SK-N-MC (cell line): ENCODE data around the gene COL27A1.

Experiments
- DNase-seq: peaks from one replicate; pipeline ENCODE4 v3.0.0-alpha.2; 2011; ENCODE audit warnings: low read depth, low spot score
- H3K27ac ChIP-seq: fragments of 200-600 bp; sonication (generic); 2 replicates; pipeline ENCODE4 v1.5.1; 2016; ENCODE audit warnings: mixed run types
- H3K36me3 ChIP-seq: fragments of 200-600 bp; sonication (generic); 2 replicates; pipeline ENCODE4 v1.6.1; 2017; ENCODE audit warnings: antibody characterized with exemption, low read length, mixed read lengths; ENCODE audit not compliant: insufficient read depth
- H3K4me3 ChIP-seq: fragments of 200-600 bp; sonication (generic); 2 replicates; pipeline ENCODE4 v1.5.1; 2016
- H3K9ac ChIP-seq: fragments of 200-600 bp; sonication (generic); 2 replicates; pipeline ENCODE4 v1.8.0; 2017; ENCODE audit warnings: mixed run types, mixed read lengths; ENCODE audit not compliant: insufficient read length
- H3K9me3 ChIP-seq: fragments of 200-600 bp; sonication (generic); 2 replicates; pipeline ENCODE4 v1.6.1; 2017; ENCODE audit warnings: low read depth, mild to moderate bottlenecking, antibody characterized with exemption, low read length, moderate library complexity, mixed read lengths
- EZH2 ChIP-seq: fragments of 200-600 bp; sonication (generic); IDR thresholded peaks from one replicate; pipeline ENCODE4 v1.6.1; 2017; ENCODE audit warnings: antibody characterized with exemption
- FOXP2 ChIP-seq: optimal IDR thresholded peaks from 2 replicates; pipeline ENCODE3; 2011; ENCODE audit warnings: mild to moderate bottlenecking, moderate library complexity; ENCODE audit not compliant: insufficient read depth; ENCODE audit errors: extremely low read length, control extremely low read depth
- POLR2AphosphoS5 ChIP-seq: IDR thresholded peaks from 2 replicates; pipeline ENCODE4 v1.6.1; 2012; ENCODE audit warnings: mild to moderate bottlenecking, low read depth, low read length, borderline replicate concordance

Gene COL27A1

GRCh38 chr9:114140401-114140800, 14.9 kb upstream of the COL27A1 start:
- no peak overlapping the region for H3K9ac ChIP-seq
- H3K4me3 ChIP-seq, result no peak overlapping the region
- TF ChIP-seq EZH2, result no peak
- TF ChIP-seq POLR2AphosphoS5, result no peak
- no peak for TF ChIP-seq FOXP2
- DNase-seq, result no peak
- no peaks in the 10 kb centered on the region for H3K36me3 ChIP-seq
- no peaks in the 10 kb centered on the region for H3K9me3 ChIP-seq
- no peak overlapping the region for H3K27ac ChIP-seq

GRCh38 chr9:114140850-114141249, 14.5 kb upstream of the COL27A1 start:
- Histone ChIP-seq H3K36me3 (no peaks in the 10 kb centered on the region), H3K27ac (no peak overlapping the region), H3K4me3 (no peak overlapping the region), H3K9me3 (no peaks in the 10 kb centered on the region), H3K9ac (no peak overlapping the region)
- no peak for DNase-seq
- TF ChIP-seq FOXP2, result no peak
- TF ChIP-seq EZH2, result no peak
- no peak for TF ChIP-seq POLR2AphosphoS5

- Histone ChIP-seq H3K27ac (no peak overlapping the region), H3K36me3 (no peaks in the 10 kb centered on the region), H3K9me3 (no peaks in the 10 kb centered on the region), H3K4me3 (no peak overlapping the region), H3K9ac (no peak overlapping the region)
- no peak for DNase-seq
- TF ChIP-seq POLR2AphosphoS5, result no peak
- no peak for TF ChIP-seq EZH2
- no peak for TF ChIP-seq FOXP2
Observed at GRCh38 chr9:114141553-114142402, 13.6 kb upstream of the COL27A1 start.

DNA sequence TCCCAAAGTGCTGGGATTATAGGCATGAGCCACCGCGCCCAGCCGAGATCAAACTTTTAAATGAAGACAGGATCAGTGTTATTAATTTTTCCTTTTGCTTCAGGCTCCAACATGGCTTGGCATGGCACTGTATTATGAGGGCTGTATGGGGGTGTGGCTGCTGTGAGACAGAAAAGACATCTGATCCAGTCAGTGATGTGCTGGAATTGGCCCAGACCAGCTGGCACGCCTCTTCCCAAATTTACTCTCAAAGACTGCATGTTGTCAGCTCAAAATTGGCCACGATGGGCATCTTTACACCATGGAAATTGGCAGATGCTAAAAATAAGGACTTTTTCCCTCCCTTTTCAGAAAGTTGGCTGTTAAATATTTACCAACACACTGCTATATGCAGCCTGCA, 12.1 kb upstream of the COL27A1 start:
- DNase-seq, result no peak
- no peak overlapping the region for H3K27ac ChIP-seq
- no peak for TF ChIP-seq EZH2
- no peak for TF ChIP-seq POLR2AphosphoS5
- no peak for TF ChIP-seq FOXP2
- H3K9me3 ChIP-seq, result no peaks in the 10 kb centered on the region
- no peaks in the 10 kb centered on the region for H3K36me3 ChIP-seq
- no peak overlapping the region for H3K4me3 ChIP-seq
- no peak overlapping the region for H3K9ac ChIP-seq

- no peak for TF ChIP-seq FOXP2
- TF ChIP-seq EZH2, result no peak
- TF ChIP-seq POLR2AphosphoS5, result no peak
- no peak overlapping the region for H3K4me3 ChIP-seq
- H3K27ac ChIP-seq, result no peak overlapping the region
- H3K9me3 ChIP-seq, result no peaks in the 10 kb centered on the region
- DNase-seq, result no peak
- H3K9ac ChIP-seq, result no peak overlapping the region
- H3K36me3 ChIP-seq, result no peaks in the 10 kb centered on the region
Observed at GRCh38 chr9:114146735-114147134, 8.6 kb upstream of the COL27A1 start.

GRCh38 chr9:114149181-114149580, 6.2 kb upstream of the COL27A1 start:
- TF ChIP-seq POLR2AphosphoS5 (no peak), EZH2 (no peak), FOXP2 (no peak)
- H3K9me3 ChIP-seq, result no peaks in the 10 kb centered on the region
- no peak overlapping the region for H3K4me3 ChIP-seq
- no peaks in the 10 kb centered on the region for H3K36me3 ChIP-seq
- H3K27ac ChIP-seq, result no peak overlapping the region
- DNase-seq, result no peak
- no peak overlapping the region for H3K9ac ChIP-seq

- Histone ChIP-seq H3K36me3 (no peaks in the 10 kb centered on the region), H3K27ac (no peak overlapping the region), H3K9me3 (no peaks in the 10 kb centered on the region), H3K4me3 (no peak overlapping the region), H3K9ac (no peak overlapping the region)
- DNase-seq, result no peak
- TF ChIP-seq POLR2AphosphoS5 (no peak), FOXP2 (no peak), EZH2 (no peak)
Observed at GRCh38 chr9:114149765-114150340, 5.5 kb upstream of the COL27A1 start.

DNA sequence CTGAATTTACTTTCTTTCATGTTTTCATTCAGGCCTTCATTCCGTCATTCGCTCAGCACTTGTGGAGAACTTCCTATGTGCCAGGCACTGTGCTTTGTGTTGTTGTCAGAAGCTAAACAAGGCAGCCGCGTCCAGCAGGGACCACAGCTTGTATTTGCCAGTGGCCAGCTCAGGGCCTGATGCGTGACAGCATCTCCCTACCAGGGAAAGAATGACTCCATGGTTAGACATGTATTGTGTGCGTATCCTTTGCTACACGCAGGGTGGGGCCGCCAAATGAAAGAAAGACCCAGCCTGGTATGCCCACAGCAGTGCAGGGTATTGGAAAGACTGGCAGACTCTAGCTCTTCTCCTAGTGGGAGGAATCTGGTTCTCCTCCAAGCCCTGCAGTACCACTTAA, 4.7 kb upstream of the COL27A1 start:
- H3K4me3 ChIP-seq, result no peak overlapping the region
- H3K27ac ChIP-seq, result no peak overlapping the region
- no peak overlapping the region for H3K9ac ChIP-seq
- H3K36me3 ChIP-seq, result no peaks in the 10 kb centered on the region
- no peak for DNase-seq
- H3K9me3 ChIP-seq, result no peaks in the 10 kb centered on the region
- TF ChIP-seq FOXP2 (no peak), POLR2AphosphoS5 (no peak)
